Activated T-helper 2 cell treated with anti-CD3 and anti-CD28 coated beads, Interferon-gamma antibody, Interleukin-2, Interleukin-4, amounts not matched to agents 10 μg/mL and 5 μg/mL and 100 μg/mL, durations not matched to agents 14 hours and 24 hours and 36 hours (primary cell): ENCODE results near the gene VCL. TPM values are rescaled to one million over a fixed set of nuclear protein-coding genes. Genes with fewer than 3 reads are reported as not detected.
"Not testable (repeated sequence)": the region's sequence is repeated elsewhere in the genome, so short reads cannot be mapped to it uniquely, and the experiment has no call there.

Experiments
- DNase-seq: peaks from one replicate; pipeline ENCODE4 v3.0.0; 2021; ENCODE audit warnings: low spot score
- H3K27ac Mint-ChIP-seq: one replicate; pipeline ENCODE4 v1.8.0; 2021; ENCODE audit warnings: mixed read lengths
- H3K27me3 Mint-ChIP-seq: one replicate; pipeline ENCODE4 v1.8.0; 2021; ENCODE audit warnings: low read depth, mixed read lengths
- H3K36me3 Mint-ChIP-seq: one replicate; pipeline ENCODE4 v1.8.0; 2021; ENCODE audit warnings: low read depth, mixed read lengths
- H3K4me1 Mint-ChIP-seq: one replicate; pipeline ENCODE4 v1.8.0; 2021; ENCODE audit warnings: low read depth, mixed read lengths
- H3K4me3 Mint-ChIP-seq: one replicate; pipeline ENCODE4 v1.8.0; 2021; ENCODE audit warnings: low read depth, mild to moderate bottlenecking, moderate library complexity, mixed read lengths
- H3K9me3 Mint-ChIP-seq: one replicate; pipeline ENCODE4 v1.8.0; 2021; ENCODE audit warnings: mixed read lengths
- intact Hi-C: fragments of 100-400 bp; cut with micrococcal nuclease; formaldehyde crosslinking; loops from one replicate; pipeline ENCODE4 v1.15.1; 2023
- total RNA-seq: library from RNA; stranded (reverse); gene quantifications from 2 replicates; pipeline ENCODE4 v1.2.3, GENCODE V29; 2022

Gene VCL
- total RNA-seq, 1 donor from 2014 or later, result 24.4 TPM

GRCh38 chr10:73999703-74000102, 1.8 kb downstream of the VCL start:
- peaks cover 38% of the 10 kb centered on the region for H3K4me1 Mint-ChIP-seq

GRCh38 chr10:74000244-74000643, 2.3 kb downstream of the VCL start:
- H3K4me1 Mint-ChIP-seq, result peaks cover 36% of the 10 kb centered on the region
- H3K27me3 Mint-ChIP-seq, H3K27ac Mint-ChIP-seq, H3K9me3 Mint-ChIP-seq, DNase-seq, H3K4me3 Mint-ChIP-seq, intact Hi-C loops: not testable (repeated sequence)
- H3K36me3 Mint-ChIP-seq, result peaks cover 19% of the 10 kb centered on the region

More at GRCh38 chr10:73999703-74000102, 1.8 kb downstream of the VCL start:
- Mint-ChIP-seq H3K36me3 (peaks cover 19% of the 10 kb centered on the region), H3K4me3 (peak overlapping the region; percentile 96), H3K27ac (peak overlapping the region; percentile 76), H3K27me3 (no peaks in the 10 kb centered on the region), H3K9me3 (no peaks in the 10 kb centered on the region)
- DNase-seq, result no peak
- intact Hi-C loops, result loop anchor here (5.0 kb wide), 1 partner anchor 227 kb away; a partner anchor contains a TSS

- Mint-ChIP-seq H3K9me3 (no peaks in the 10 kb centered on the region), H3K27ac (no peak overlapping the region), H3K4me1 (peaks cover 34% of the 10 kb centered on the region), H3K36me3 (peaks cover 19% of the 10 kb centered on the region), H3K4me3 (no peak overlapping the region), H3K27me3 (no peaks in the 10 kb centered on the region)
- no peak for DNase-seq
- intact Hi-C loops, result no loop called here
These were observed 3.2 kb downstream of the VCL start for GRCh38 chr10:74000892-74001669.

- no peak for DNase-seq
- Mint-ChIP-seq H3K4me1 (peaks cover 31% of the 10 kb centered on the region), H3K36me3 (peaks cover 20% of the 10 kb centered on the region), H3K27ac (no peak overlapping the region), H3K4me3 (no peak overlapping the region), H3K9me3 (no peaks in the 10 kb centered on the region), H3K27me3 (no peaks in the 10 kb centered on the region)
- intact Hi-C loops, result no loop called here
These were observed 8.4 kb downstream of the VCL start for GRCh38 chr10:74006269-74006668.

GRCh38 chr10:74008212-74008731, 10.4 kb downstream of the VCL start:
- intact Hi-C loops, result no loop called here

GRCh38 chr10:74011017-74011416, 13.1 kb downstream of the VCL start:
- Mint-ChIP-seq H3K4me3 (no peak overlapping the region), H3K27me3 (no peaks in the 10 kb centered on the region), H3K36me3 (peaks cover 14% of the 10 kb centered on the region), H3K4me1 (peaks cover 37% of the 10 kb centered on the region), H3K27ac (no peak overlapping the region), H3K9me3 (no peaks in the 10 kb centered on the region)
- DNase-seq, result no peak
- intact Hi-C loops, result no loop called here

More at GRCh38 chr10:74008212-74008731, 10.4 kb downstream of the VCL start:
- Mint-ChIP-seq H3K27ac (no peak overlapping the region), H3K9me3 (no peaks in the 10 kb centered on the region), H3K4me1 (peaks cover 41% of the 10 kb centered on the region), H3K36me3 (peaks cover 15% of the 10 kb centered on the region), H3K27me3 (no peaks in the 10 kb centered on the region), H3K4me3 (no peak overlapping the region)
- no peak for DNase-seq

- Mint-ChIP-seq H3K27me3 (no peaks in the 10 kb centered on the region), H3K4me3 (no peak overlapping the region), H3K27ac (no peak overlapping the region), H3K9me3 (no peaks in the 10 kb centered on the region), H3K4me1 (peaks cover 37% of the 10 kb centered on the region), H3K36me3 (peaks cover 14% of the 10 kb centered on the region)
- no peak for DNase-seq
- intact Hi-C loops, result no loop called here
These were observed 13.9 kb downstream of the VCL start for GRCh38 chr10:74011770-74012169.

GRCh38 chr10:74012480-74012879, 14.6 kb downstream of the VCL start:
- no peak overlapping the region for H3K4me3 Mint-ChIP-seq
- no peaks in the 10 kb centered on the region for H3K9me3 Mint-ChIP-seq
- no peak for DNase-seq
- peaks cover 37% of the 10 kb centered on the region for H3K4me1 Mint-ChIP-seq
- no peaks in the 10 kb centered on the region for H3K27me3 Mint-ChIP-seq
- H3K27ac Mint-ChIP-seq, result no peak overlapping the region
- intact Hi-C loops, result no loop called here
- peaks cover 10% of the 10 kb centered on the region for H3K36me3 Mint-ChIP-seq

- no peak for DNase-seq
- Mint-ChIP-seq H3K4me3 (no peak overlapping the region), H3K36me3 (peaks cover 10% of the 10 kb centered on the region), H3K27ac (no peak overlapping the region), H3K4me1 (peaks cover 37% of the 10 kb centered on the region), H3K27me3 (no peaks in the 10 kb centered on the region), H3K9me3 (no peaks in the 10 kb centered on the region)
- intact Hi-C loops, result no loop called here
These were observed 15.1 kb downstream of the VCL start for GRCh38 chr10:74013004-74013403.

- H3K27me3 Mint-ChIP-seq, DNase-seq, H3K9me3 Mint-ChIP-seq, H3K4me3 Mint-ChIP-seq, H3K27ac Mint-ChIP-seq, intact Hi-C loops: not testable (repeated sequence)
- Mint-ChIP-seq H3K36me3 (peaks cover 17% of the 10 kb centered on the region), H3K4me1 (peaks cover 28% of the 10 kb centered on the region)
These were observed 16.7 kb downstream of the VCL start for GRCh38 chr10:74014574-74014973.

- no peaks in the 10 kb centered on the region for H3K27me3 Mint-ChIP-seq
- H3K27ac Mint-ChIP-seq, result no peak overlapping the region
- no peaks in the 10 kb centered on the region for H3K9me3 Mint-ChIP-seq
- peaks cover 14% of the 10 kb centered on the region for H3K4me1 Mint-ChIP-seq
- H3K4me3 Mint-ChIP-seq, result no peak overlapping the region
- intact Hi-C loops, result no loop called here
- peaks cover 17% of the 10 kb centered on the region for H3K36me3 Mint-ChIP-seq
- DNase-seq, result no peak
These were observed 20.3 kb downstream of the VCL start for GRCh38 chr10:74018241-74018640.

GRCh38 chr10:74021248-74022055, 23.5 kb downstream of the VCL start:
- no peak overlapping the region for H3K4me3 Mint-ChIP-seq
- peaks cover 19% of the 10 kb centered on the region for H3K36me3 Mint-ChIP-seq
- peak overlapping the region; percentile 53 for H3K27ac Mint-ChIP-seq
- no peaks in the 10 kb centered on the region for H3K27me3 Mint-ChIP-seq
- peaks cover 24% of the 10 kb centered on the region for H3K4me1 Mint-ChIP-seq
- no peak for DNase-seq
- intact Hi-C loops, result loop anchor here (1.0 kb wide), 1 partner anchor 35 kb away; no protein-coding TSS in a partner anchor
- no peaks in the 10 kb centered on the region for H3K9me3 Mint-ChIP-seq
